Uterus (tissue), 4 donors: Measurements from ENCODE around the gene CCL20. TPM values are rescaled to one million over a fixed set of nuclear protein-coding genes. Genes with fewer than 3 reads are reported as not detected.

Experiments used
- DNase-seq, 2 donors: peaks; one replicate each; pipeline ENCODE4 v3.0.0-alpha.2; 2019 to 2020
- H3K27ac ChIP-seq, 2 donors: fragments of 200-600 bp; sonication (generic); 1 replicate in 1 of 2; 2 replicates in 1 of 2; pipeline ENCODE4 v1.5.1; 2016 to 2018
- H3K27me3 ChIP-seq, 2 donors: fragments of 200-600 bp; sonication (generic); one replicate each; pipeline ENCODE4 v1.5.1; 2018 to 2019; ENCODE audit warnings: control low read depth in 1 of 2
- H3K36me3 ChIP-seq, 2 donors: fragments of 200-600 bp; sonication (generic); one replicate each; pipeline ENCODE4 v1.5.1; 2019; ENCODE audit warnings: control low read depth in 1 of 2
- H3K4me1 ChIP-seq, 2 donors: fragments of 200-600 bp; sonication (generic); one replicate each; pipeline ENCODE4 v1.5.1; 2018 to 2019; ENCODE audit warnings: control low read depth in 1 of 2
- H3K4me3 ChIP-seq, 2 donors: fragments of 200-600 bp; sonication (generic); 1 replicate in 1 of 2; 2 replicates in 1 of 2; pipeline ENCODE4 v1.5.1; 2018 to 2019; ENCODE audit warnings: mild to moderate bottlenecking in 1 of 2
- H3K9me3 ChIP-seq, 2 donors: fragments of 200-600 bp; sonication (generic); one replicate each; pipeline ENCODE4 v1.5.1; 2019; ENCODE audit warnings: control low read depth in 1 of 2
- CTCF ChIP-seq, 4 experiments: fragments of 200-600 bp in 2 of 4; fragments of 450-650 bp in 2 of 4; sonication (generic) in 2 of 4; IDR thresholded peaks; one replicate each; pipeline ENCODE4 v1.5.1; 2016 to 2019; ENCODE audit warnings: antibody characterized with exemption in 4 of 4, mild to moderate bottlenecking in 2 of 4, moderate library complexity in 1 of 4
- POLR2A ChIP-seq, 2 donors: fragments of 450-650 bp; IDR thresholded peaks; one replicate each; pipeline ENCODE4 v1.6.1; 2016; ENCODE audit warnings: antibody characterized with exemption in 2 of 2, mild to moderate bottlenecking in 1 of 2, moderate library complexity in 1 of 2
- intact Hi-C: fragments of 100-400 bp; cut with DNase I; formaldehyde crosslinking; loops from one replicate; pipeline ENCODE4 v1.15.1; 2023; ENCODE audit warnings: low total_unique reads
- total RNA-seq, 4 donors: library from RNA; depleted of rRNA in 3 of 4; stranded (reverse); fragments of >200 nt in 3 of 4; gene quantifications; one replicate each; pipeline versions ENCODE4 v1.1.0 to v1.2.4, GENCODE V29; 2014 to 2023
- donor health status: DM: yes; HTN: yes; CAD: no.

Gene CCL20
- total RNA-seq, 4 donors from 2014 or later, result not detected

DNA sequence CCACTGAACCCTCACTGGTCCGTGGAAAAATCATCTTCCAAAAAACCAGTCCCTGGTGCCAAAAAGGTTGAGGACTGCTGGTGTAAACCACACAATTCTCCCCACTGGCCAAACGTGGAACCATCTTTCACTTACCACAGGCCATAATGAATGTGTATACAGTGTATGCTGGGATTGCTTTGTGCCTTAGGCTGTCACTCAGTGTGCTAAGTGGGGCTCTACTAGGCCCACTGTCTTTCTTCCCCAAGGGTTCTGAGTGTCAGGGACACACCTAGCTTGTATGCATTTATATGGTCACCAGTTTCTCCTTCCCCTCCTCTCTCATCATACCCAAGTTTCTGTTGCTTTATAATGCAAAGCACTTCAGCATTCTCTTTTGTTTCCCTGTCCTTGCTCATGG lies 40.7 kb upstream of the CCL20 start:
- intact Hi-C loops, result no loop called here
- no peaks in the 10 kb centered on the region for H3K27me3 ChIP-seq
- no peaks in the 10 kb centered on the region for H3K9me3 ChIP-seq
- TF ChIP-seq POLR2A (IDR thresholded peaks at IDR 0.05) (no peak), CTCF (IDR thresholded peaks at IDR 0.05) (no peak)
- no peaks in the 10 kb centered on the region for H3K36me3 ChIP-seq
- no peak overlapping the region for H3K27ac ChIP-seq
- no peaks in the 10 kb centered on the region for H3K4me1 ChIP-seq
- H3K4me3 ChIP-seq, result no peak overlapping the region
- no peak for DNase-seq

GRCh38 chr2:227774011-227774624 lies 39.5 kb upstream of the CCL20 start:
- no peaks in the 10 kb centered on the region for H3K9me3 ChIP-seq
- no peak overlapping the region for H3K4me3 ChIP-seq
- H3K4me1 ChIP-seq, result no peaks in the 10 kb centered on the region
- no peak for DNase-seq
- intact Hi-C loops, result no loop called here
- no peak overlapping the region for H3K27ac ChIP-seq
- H3K36me3 ChIP-seq, result no peaks in the 10 kb centered on the region
- no peaks in the 10 kb centered on the region for H3K27me3 ChIP-seq
- TF ChIP-seq CTCF (IDR thresholded peaks at IDR 0.05) (no peak), POLR2A (IDR thresholded peaks at IDR 0.05) (no peak)

DNA sequence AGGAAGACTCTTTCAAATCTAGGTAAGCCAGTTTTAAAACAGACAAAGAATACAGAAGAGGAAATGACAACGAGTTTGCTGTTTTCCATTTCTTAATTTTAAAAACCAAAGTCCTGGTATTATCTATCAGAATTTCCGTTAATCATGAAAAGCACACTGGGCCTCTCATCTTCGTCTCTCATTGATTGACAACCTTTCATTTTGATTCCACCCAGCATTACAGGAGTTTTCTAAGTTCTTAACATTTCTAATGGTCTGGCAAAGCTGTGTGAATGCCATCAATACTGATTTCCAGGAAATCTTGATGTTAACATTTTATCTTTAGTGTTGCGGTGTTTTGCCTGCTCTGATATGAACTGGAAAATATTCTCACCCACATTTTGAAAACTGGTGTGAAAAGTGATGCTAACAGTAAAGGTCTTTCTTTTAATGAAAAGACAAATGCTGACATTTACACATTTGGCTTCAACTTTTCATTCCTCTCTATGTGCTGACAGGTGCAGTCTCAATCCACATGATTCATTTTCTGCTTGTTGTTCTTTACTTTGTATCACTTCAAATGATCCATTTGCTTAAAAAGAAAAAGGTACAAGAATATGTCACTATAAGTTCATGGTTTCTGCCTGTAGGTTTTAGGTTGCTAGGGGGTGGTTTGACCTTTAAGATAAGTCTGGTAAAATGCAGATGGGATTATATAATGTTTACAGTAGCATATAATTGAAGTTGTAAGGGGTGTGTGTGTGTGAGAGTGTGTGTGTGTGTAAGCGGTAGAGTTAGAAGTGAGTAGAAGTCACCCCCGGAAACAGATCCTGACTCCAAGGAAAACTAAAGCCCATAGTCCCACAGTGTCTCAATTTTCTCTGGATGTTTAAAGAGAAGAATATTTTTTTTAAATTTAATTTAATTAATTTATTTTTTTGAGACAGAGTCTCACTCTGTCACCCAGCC lies 38.5 kb upstream of the CCL20 start:
- Histone ChIP-seq H3K4me3 (no peak overlapping the region), H3K9me3 (no peaks in the 10 kb centered on the region), H3K27ac (no peak overlapping the region), H3K27me3 (no peaks in the 10 kb centered on the region), H3K4me1 (no peaks in the 10 kb centered on the region), H3K36me3 (no peaks in the 10 kb centered on the region)
- TF ChIP-seq CTCF (IDR thresholded peaks at IDR 0.05) (no peak), POLR2A (IDR thresholded peaks at IDR 0.05) (no peak)
- no peak for DNase-seq
- intact Hi-C loops, result no loop called here

DNA sequence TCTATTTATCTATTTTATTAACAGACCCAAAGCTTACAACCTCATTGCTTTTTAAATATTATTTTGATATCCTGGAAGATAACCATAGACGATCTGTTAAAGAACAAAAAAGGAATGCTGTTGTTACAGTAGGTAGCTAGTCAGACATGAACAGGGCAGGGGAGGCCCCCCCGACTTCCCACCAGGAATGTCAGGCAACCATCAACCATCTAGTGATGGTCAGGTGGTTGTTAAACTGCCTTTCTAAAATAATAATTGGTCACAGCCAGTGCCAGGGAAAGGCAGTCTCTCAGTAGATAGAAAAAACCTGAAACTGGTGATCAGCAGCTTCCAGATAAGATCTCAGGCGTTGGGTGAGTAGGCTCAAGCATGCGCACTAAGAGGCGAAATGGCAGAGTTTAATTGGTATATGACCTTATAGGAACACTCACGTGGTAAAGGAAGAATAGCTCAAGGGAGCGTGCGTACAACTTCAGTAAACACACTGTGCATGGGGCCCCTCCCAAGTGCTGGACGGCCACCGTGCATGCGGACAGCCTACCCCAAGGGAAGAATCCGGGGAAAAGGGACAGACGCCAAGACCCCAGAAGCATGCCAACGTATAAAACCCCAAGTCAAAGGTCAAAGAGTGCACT lies 32.5 kb upstream of the CCL20 start:
- no peak for DNase-seq
- Histone ChIP-seq H3K27ac (no peak overlapping the region), H3K9me3 (no peaks in the 10 kb centered on the region), H3K27me3 (no peaks in the 10 kb centered on the region), H3K36me3 (no peaks in the 10 kb centered on the region), H3K4me1 (no peaks in the 10 kb centered on the region), H3K4me3 (no peak overlapping the region)
- TF ChIP-seq CTCF (IDR thresholded peaks at IDR 0.05) (no peak), POLR2A (IDR thresholded peaks at IDR 0.05) (no peak)
- intact Hi-C loops, result no loop called here

DNA sequence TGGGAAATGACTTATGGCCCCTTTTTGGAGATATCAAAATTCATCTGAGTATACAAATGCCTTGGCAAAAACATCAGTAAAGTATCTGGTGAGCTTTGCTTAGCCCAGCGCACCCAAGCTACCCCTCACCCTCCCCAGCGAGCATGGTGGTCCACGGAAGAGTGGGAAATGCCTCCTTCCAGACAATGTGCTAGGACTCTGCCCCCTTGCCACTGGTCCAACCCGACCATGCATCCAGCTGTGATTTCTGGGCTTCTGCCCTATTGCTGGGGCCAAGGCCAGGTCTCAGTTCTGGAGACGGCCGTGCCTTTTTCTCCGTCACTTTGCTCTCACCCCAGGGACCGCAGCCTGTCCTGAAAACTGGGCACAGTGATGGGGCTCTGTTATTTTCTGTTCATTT lies 31.8 kb upstream of the CCL20 start:
- TF ChIP-seq CTCF (IDR thresholded peaks at IDR 0.05), result no peak
- H3K4me3 ChIP-seq, result no peak overlapping the region
- intact Hi-C loops, result no loop called here
- DNase-seq, result no peak
- H3K36me3 ChIP-seq, result no peaks in the 10 kb centered on the region
- no peaks in the 10 kb centered on the region for H3K4me1 ChIP-seq
- H3K27ac ChIP-seq, result no peak overlapping the region
- no peaks in the 10 kb centered on the region for H3K27me3 ChIP-seq
- H3K9me3 ChIP-seq, result no peaks in the 10 kb centered on the region
